Heart left ventricle (tissue), 16 donors: ENCODE measurements around the gene WNT10A. TPM values are rescaled to one million over a fixed set of nuclear protein-coding genes. Genes with fewer than 3 reads are reported as not detected.
A peak's percentile ranks its signal among the peaks of the same experiment; 100 is the strongest.

Experiments used
- ATAC-seq, 4 donors: fragments of 200-7000 bp; cut with Tn5 transposase; one replicate each; pipeline ENCODE4 v1.9.1; 2020 to 2022; ENCODE audit warnings: moderate library complexity in 4 of 4, mild to moderate bottlenecking in 3 of 4, moderate number of reproducible peaks in 1 of 4
- DNase-seq, 5 donors: peaks; one replicate each; pipeline ENCODE4 v3.0.0-alpha.2; 2020
- H3K27ac ChIP-seq, 12 donors: fragments of 200-600 bp; sonication (generic) in 4 of 12; one replicate each; pipeline versions ENCODE4 v1.5.0 to v1.8.0; 2016 to 2022; ENCODE audit warnings: mild to moderate bottlenecking in 2 of 12
- H3K27me3 ChIP-seq, 9 donors: fragments of 200-600 bp; sonication (generic) in 2 of 9; one replicate each; pipeline versions ENCODE4 v1.5.1 to v1.8.0; 2016 to 2022; ENCODE audit warnings: mild to moderate bottlenecking in 3 of 9
- H3K36me3 ChIP-seq, 9 donors: fragments of 200-600 bp; sonication (generic) in 2 of 9; one replicate each; pipeline versions ENCODE4 v1.5.0 to v1.8.0; 2018 to 2022; ENCODE audit warnings: mild to moderate bottlenecking in 2 of 9
- H3K4me1 ChIP-seq, 12 donors: fragments of 200-600 bp; sonication (generic) in 4 of 12; one replicate each; pipeline versions ENCODE4 v1.5.0 to v1.8.0; 2016 to 2022; ENCODE audit warnings: mild to moderate bottlenecking in 3 of 12
- H3K4me3 ChIP-seq, 12 donors: fragments of 200-600 bp; sonication (generic) in 4 of 12; one replicate each; pipeline versions ENCODE4 v1.5.0 to v1.8.0; 2017 to 2022; ENCODE audit warnings: mild to moderate bottlenecking in 9 of 12, moderate library complexity in 4 of 12
- H3K9me3 ChIP-seq, 12 donors: fragments of 200-600 bp; sonication (generic) in 4 of 12; one replicate each; pipeline versions ENCODE4 v1.5.0 to v1.8.0; 2016 to 2022; ENCODE audit warnings: mild to moderate bottlenecking in 1 of 12
- CTCF ChIP-seq, 12 donors: fragments of 200-600 bp; sonication (generic) in 4 of 12; IDR thresholded peaks; one replicate each; pipeline versions ENCODE4 v1.5.0 to v1.8.0; 2018 to 2022; ENCODE audit warnings: antibody characterized with exemption in 12 of 12, mild to moderate bottlenecking in 5 of 12
- POLR2A ChIP-seq, 2 donors: fragments of 450-650 bp; IDR thresholded peaks; one replicate each; pipeline ENCODE4 v1.6.1; 2017; ENCODE audit warnings: antibody characterized with exemption in 2 of 2, mild to moderate bottlenecking in 2 of 2, moderate library complexity in 2 of 2
- WGBS, 4 donors: extraction: QIAGEN DNeasy Blood & Tissue Kit in 2 of 4; methylation state at CpG; one replicate each; pipeline versions ENCODE4 v1.1.5 to v1.1.7; 2013 to 2018; 5-methylcytosine and 5-hydroxymethylcytosine counted together
- intact Hi-C, 10 donors: fragments of 100-400 bp; cut with DNase I; formaldehyde crosslinking; loops; one replicate each; pipeline versions ENCODE4 v1.11.1 to v1.14.2; 2022
- polyA plus RNA-seq, 2 donors: library from polyadenylated mRNA; stranded (reverse); fragments of 200-250 nt; gene quantifications; one replicate each; pipeline ENCODE4 v1.2.3, GENCODE V29; 2013
- total RNA-seq, 9 donors: library from RNA; depleted of rRNA in 2 of 9; stranded (reverse); fragments of >200 nt in 2 of 9; fragmentation: NEBNext Ultra II Directional in 3 of 9; extraction: Animal tissue kit (Norgen Biotek cat#: 25700) in 3 of 9; gene quantifications; one replicate each; pipeline versions ENCODE4 v1.1.0 to v1.2.4, GENCODE V29; 2016 to 2023
- donor health status: ischemic (EF 13 %, LVEDD 7.1; RV severe dilation, severe dysfunction).
- donor health status: healthy with polysubstance abuse.
- donor health status: DM: no; HTN: yes; CAD: no.
- donor health status: DM: no; HTN: no; CAD: no.
- donor health status: ischemic (EF 25% LVEDD 6.9; RV normal size, moderate dysfunction).
- donor health status: ischemic (EF 25% LVEDD 5.7; RV mildly dilated, moderate dysfunction).
- donor health status: healthy.
- donor health status: DM: yes; HTN: yes; CAD: no.
- donor health status: ischemic (EF 35%, LVEDD 5.7; RV mildly dilated, moderate dysfunction).
- donor health status: nonischemic (EF 11% LVEDD 7.7; RV severe dilation, severe dysfunction).
- donor health status: DM: yes; HTN: yes; CAD: no.
- donor health status: PGD.
- donor health status: ischemic (EF 29% LVEDD 5.4; RV normal size, mild dysfunction).
- donor health status: nonischemic (EF 23%, LVEDD 6.1; RV moderate dilation, normal function).

The WNT10A gene
- total and polyA plus RNA-seq, 11 donors = 0.08 to 1.3 (median 0.16) TPM; not detected in 8

- DNase-seq (peak in 1 of 5 donors; percentile 25), ATAC-seq (no peak)
- intact Hi-C loops = loop anchor here in 4 of 10 donors (10.0 kb wide), 2 partner anchors 252 to 282 kb away; no protein-coding TSS in a partner anchor
- peaks cover 0 to 27% (median 3%) of the 10 kb centered on the region in 12 donors for H3K4me1 ChIP-seq
- peaks cover 35 to 100% (median 77%) of the 10 kb centered on the region in 9 donors for H3K27me3 ChIP-seq
- H3K4me3 ChIP-seq = no peak overlapping the region
- no peak overlapping the region for H3K27ac ChIP-seq
- no peaks in the 10 kb centered on the region for H3K9me3 ChIP-seq
- 11 to 22% (median 19%) methylated on average over 19 to 22 of the region's 22 CpGs for WGBS, 4 donors
- no peak for TF ChIP-seq CTCF (IDR thresholded peaks at IDR 0.05)
- TF ChIP-seq POLR2A (IDR thresholded peaks at IDR 0.05) = no peak
- H3K36me3 ChIP-seq = no peaks in the 10 kb centered on the region
Observed at GRCh38 chr2:218872645-218873358, 7.8 kb upstream of the WNT10A start.

GRCh38 chr2:218873359-218874194, 7.1 kb upstream of the WNT10A start:
- no peaks in the 10 kb centered on the region for H3K36me3 ChIP-seq
- no peaks in the 10 kb centered on the region for H3K9me3 ChIP-seq
- no peak overlapping the region for H3K4me3 ChIP-seq
- intact Hi-C loops = loop anchor here in 4 of 10 donors (10.0 kb wide), 2 partner anchors 251 to 281 kb away; no protein-coding TSS in a partner anchor
- peak in 1 of 5 donors; percentile 60 for DNase-seq
- ATAC-seq = peak in 2 of 4 donors; percentile 29
- 7 to 22% (median 10%) methylated on average over 38 to 86 of the region's 86 CpGs for WGBS, 4 donors
- H3K27ac ChIP-seq = no peak overlapping the region
- peaks cover 0 to 27% (median 3%) of the 10 kb centered on the region in 12 donors for H3K4me1 ChIP-seq
- TF ChIP-seq POLR2A (IDR thresholded peaks at IDR 0.05) (no peak), CTCF (IDR thresholded peaks at IDR 0.05) (no peak)
- H3K27me3 ChIP-seq = peaks cover 39 to 100% (median 82%) of the 10 kb centered on the region in 9 donors

GRCh38 chr2:218875692-218876246, 4.9 kb upstream of the WNT10A start:
- ATAC-seq (no peak), DNase-seq (peak in 1 of 5 donors; percentile 10)
- intact Hi-C loops = loop anchor here in 8 of 10 donors (1.0 to 10.0 kb wide), 5 partner anchors 21 to 279 kb away; no protein-coding TSS in a partner anchor
- Histone ChIP-seq H3K27ac (no peak overlapping the region), H3K4me1 (peaks cover 0 to 38% (median 13%) of the 10 kb centered on the region in 12 donors), H3K9me3 (no peaks in the 10 kb centered on the region), H3K4me3 (no peak overlapping the region), H3K27me3 (peaks cover 53 to 100% (median 94%) of the 10 kb centered on the region in 9 donors), H3K36me3 (no peaks in the 10 kb centered on the region)
- no peak for TF ChIP-seq CTCF (IDR thresholded peaks at IDR 0.05)
- no peak for TF ChIP-seq POLR2A (IDR thresholded peaks at IDR 0.05)
- 20 to 30% (median 25%) methylated on average over 2 of the region's 2 CpGs for WGBS, 4 donors
